ENCODE data around the gene DGUOK. TPM values are rescaled to one million over a fixed set of nuclear protein-coding genes. Genes with fewer than 3 reads are reported as not detected.

The DGUOK gene
- total RNA-seq, 1 donor from 2014 or later = 70.1 TPM

DNA sequence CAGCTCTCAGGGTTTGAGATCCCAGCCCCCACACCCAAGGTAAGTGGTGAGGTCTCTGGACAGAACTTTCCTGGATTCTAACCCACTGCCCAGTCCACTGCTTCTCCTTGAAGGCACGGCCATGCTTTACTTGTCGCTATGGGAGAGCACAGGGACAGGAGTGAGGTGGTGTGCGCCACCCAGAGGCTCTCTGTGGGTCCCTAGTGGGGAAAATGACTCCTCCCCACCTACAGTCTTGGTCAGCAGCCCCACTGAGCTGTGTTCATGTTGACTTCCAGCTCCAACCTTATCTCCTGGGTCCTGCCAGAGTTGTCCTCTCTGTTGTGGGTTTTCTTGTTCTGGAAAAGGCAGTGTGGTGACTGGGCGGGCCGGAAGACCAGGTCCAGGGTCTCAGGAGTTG, 69.1 kb downstream of the DGUOK start:
- intact Hi-C loops (cut with micrococcal nuclease) = no loop called here
- Mint-ChIP-seq H3K27ac (no peak overlapping the region), H3K36me3 (ENCODE audit: low read depth) (peaks cover 53% of the 10 kb centered on the region), H3K27me3 (no peaks in the 10 kb centered on the region), H3K4me1 (peaks cover 81% of the 10 kb centered on the region), H3K9me3 (peaks cover 4% of the 10 kb centered on the region), H3K4me3 (no peak overlapping the region)
- no peak for DNase-seq
- CTCF ChIA-PET = no interaction called here
- ATAC-seq (ENCODE audit: low read depth) = peak; percentile 19
- no peak for TF ChIP-seq CTCF (IDR thresholded peaks at IDR 0.05)
- POLR2A ChIA-PET = no interaction called here

GRCh38 chr2:73997813-73998212, 71.1 kb downstream of the DGUOK start:
- Mint-ChIP-seq H3K36me3 (ENCODE audit: low read depth) (peaks cover 35% of the 10 kb centered on the region), H3K4me1 (peaks cover 87% of the 10 kb centered on the region), H3K4me3 (no peak overlapping the region), H3K27me3 (no peaks in the 10 kb centered on the region), H3K27ac (no peak overlapping the region), H3K9me3 (no peaks in the 10 kb centered on the region)
- DNase-seq (no peak), ATAC-seq (ENCODE audit: low read depth) (no peak)
- CTCF ChIA-PET = no interaction called here
- intact Hi-C loops (cut with micrococcal nuclease) = no loop called here
- no peak for TF ChIP-seq CTCF (IDR thresholded peaks at IDR 0.05)
- POLR2A ChIA-PET = interaction anchor here (0.6 kb wide), 1 partner anchor 9 kb away, joined by 7 read pairs; no protein-coding TSS in a partner anchor

DNA sequence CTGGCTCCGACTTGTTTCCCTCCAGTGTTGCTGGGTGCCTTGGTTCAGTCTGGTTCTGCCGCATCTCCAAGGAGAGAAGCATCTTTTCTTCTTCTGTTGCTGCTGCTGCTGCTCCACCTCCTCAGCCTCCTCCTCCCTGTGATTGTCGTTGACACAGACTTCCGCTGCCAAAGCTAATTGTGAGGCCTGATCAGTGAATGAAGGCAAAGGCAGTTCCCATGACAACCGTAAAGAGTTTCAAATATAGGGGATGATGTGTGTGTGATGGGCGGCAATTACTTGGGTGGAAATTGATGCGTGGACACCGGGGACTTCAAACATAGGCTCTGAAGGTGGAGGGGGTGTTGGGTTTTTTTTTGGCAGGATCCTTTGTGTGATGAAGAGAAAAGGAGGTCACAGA, 71.8 kb downstream of the DGUOK start:
- ATAC-seq (ENCODE audit: low read depth) = no peak
- H3K9me3 Mint-ChIP-seq = no peaks in the 10 kb centered on the region
- DNase-seq = no peak
- peaks cover 86% of the 10 kb centered on the region for H3K4me1 Mint-ChIP-seq
- no peak overlapping the region for H3K4me3 Mint-ChIP-seq
- TF ChIP-seq CTCF (IDR thresholded peaks at IDR 0.05) = no peak
- H3K27me3 Mint-ChIP-seq = no peaks in the 10 kb centered on the region
- ChIA-PET CTCF (no interaction called here), POLR2A (no interaction called here)
- H3K27ac Mint-ChIP-seq = no peak overlapping the region
- peaks cover 30% of the 10 kb centered on the region for H3K36me3 Mint-ChIP-seq (ENCODE audit: low read depth)
- intact Hi-C loops (cut with micrococcal nuclease) = no loop called here

GRCh38 chr2:73998933-73999332, 72.3 kb downstream of the DGUOK start:
- DNase-seq = no peak
- Mint-ChIP-seq H3K4me1 (peaks cover 86% of the 10 kb centered on the region), H3K27ac (no peak overlapping the region), H3K36me3 (ENCODE audit: low read depth) (peaks cover 28% of the 10 kb centered on the region), H3K4me3 (no peak overlapping the region), H3K9me3 (no peaks in the 10 kb centered on the region), H3K27me3 (no peaks in the 10 kb centered on the region)
- no peak for ATAC-seq (ENCODE audit: low read depth)
- ChIA-PET CTCF (no interaction called here), POLR2A (no interaction called here)
- TF ChIP-seq CTCF (IDR thresholded peaks at IDR 0.05) = no peak
- intact Hi-C loops (cut with micrococcal nuclease) = no loop called here

- H3K27me3 Mint-ChIP-seq = no peaks in the 10 kb centered on the region
- no peaks in the 10 kb centered on the region for H3K9me3 Mint-ChIP-seq
- ChIA-PET CTCF (interaction anchor here (1.6 kb wide), 1 partner anchor 21 kb away, joined by 4 read pairs; no protein-coding TSS in a partner anchor), POLR2A (interaction anchor here (0.7 to 3.3 kb wide), 4 partner anchors 8 to 73 kb away, joined by 3 to 36 read pairs (median 6); partner anchors contain the start of genes DGUOK and TET3)
- peaks cover 81% of the 10 kb centered on the region for H3K4me1 Mint-ChIP-seq
- peak overlapping the region; percentile 32 for H3K27ac Mint-ChIP-seq
- no peak for ATAC-seq (ENCODE audit: low read depth)
- no peak for DNase-seq
- no peak overlapping the region for H3K4me3 Mint-ChIP-seq
- H3K36me3 Mint-ChIP-seq (ENCODE audit: low read depth) = peaks cover 30% of the 10 kb centered on the region
- no peak for TF ChIP-seq CTCF (IDR thresholded peaks at IDR 0.05)
- intact Hi-C loops (cut with micrococcal nuclease) = loop anchor here (5.0 kb wide), 1 partner anchor 122 kb away; no protein-coding TSS in a partner anchor
These were observed 73.4 kb downstream of the DGUOK start for GRCh38 chr2:73999881-74000597.
